Pancreas (tissue), 10 donors: Measurements from ENCODE around the gene PRIM1. TPM values are rescaled to one million over a fixed set of nuclear protein-coding genes. Genes with fewer than 3 reads are reported as not detected.

Experiments used
- ATAC-seq, 4 donors: fragments of 200-7000 bp; cut with Tn5 transposase; one replicate each; pipeline versions ENCODE4 v1.8.0 to v1.9.1; 2020; ENCODE audit warnings: mild to moderate bottlenecking in 4 of 4, moderate library complexity in 4 of 4
- DNase-seq, 6 donors: peaks; one replicate each; pipeline ENCODE4 v3.0.0-alpha.2; 2020
- FAIRE-seq: peaks from 2 replicates; lab custom pipeline; 2012; peaks lifted over from hg19 to GRCh38; lab: Jason Lieb, UNC
- H3K27ac ChIP-seq, 4 donors: fragments of 200-600 bp; sonication (generic); 1 replicate in 3 of 4; 2 replicates in 1 of 4; pipeline versions ENCODE4 v1.5.0 to v1.8.0; 2020
- H3K27me3 ChIP-seq, 4 donors: fragments of 200-600 bp; one replicate each; pipeline ENCODE4 v1.8.0; 2021
- H3K36me3 ChIP-seq, 3 donors: fragments of 200-600 bp; sonication (generic) in 1 of 3; one replicate each; pipeline versions ENCODE4 v1.5.0 to v1.8.0; 2020 to 2021
- H3K4me1 ChIP-seq, 3 donors: fragments of 200-600 bp; one replicate each; pipeline ENCODE4 v1.8.0; 2021
- H3K4me3 ChIP-seq, 4 donors: fragments of 200-600 bp; sonication (generic) in 2 of 4; one replicate each; pipeline versions ENCODE4 v1.5.0 to v1.8.0; 2020 to 2021
- H3K9me3 ChIP-seq, 4 donors: fragments of 200-600 bp; one replicate each; pipeline ENCODE4 v1.8.0; 2021
- CTCF ChIP-seq, 4 donors: fragments of 200-600 bp; sonication (generic) in 3 of 4; IDR thresholded peaks; one replicate each; pipeline versions ENCODE4 v1.5.0 to v1.8.0; 2021; ENCODE audit warnings: antibody characterized with exemption in 4 of 4
- WGBS, 2 donors: extraction: QIAGEN DNeasy Blood & Tissue Kit; methylation state at CpG; one replicate each; pipeline ENCODE4 v1.1.7; 2013; 5-methylcytosine and 5-hydroxymethylcytosine counted together
- intact Hi-C, 3 donors: fragments of 100-400 bp; cut with DNase I; formaldehyde crosslinking; loops; one replicate each; pipeline versions ENCODE4 v1.11.1 to v1.14.2; 2022
- polyA plus RNA-seq, 2 donors: library from polyadenylated mRNA; stranded (reverse); fragments of 200-250 nt; gene quantifications; one replicate each; pipeline ENCODE4 v1.2.3, GENCODE V29; 2013
- total RNA-seq, 6 donors: library from RNA; stranded (reverse); fragmentation: NEBNext Ultra II Directional in 4 of 6; extraction: Animal tissue kit (Norgen Biotek cat#: 25700) in 4 of 6; gene quantifications; one replicate each; pipeline versions ENCODE4 v1.2.1 to v1.2.4, GENCODE V29; 2021 to 2023
- donor health status: healthy with polysubstance abuse.
- donor health status: DM: no; HTN: no; CAD: no; lungs with moderate emphysema.
- donor health status: DM: no; HTN: no; CAD: no.
- donor health status: control.
- donor health status: control.
- donor health status: Bipolar disorder and iron deficiency.
- donor health status: DM: yes; HTN: yes; CAD: no.
- donor health status: DM: no; HTN: no; CAD: no.
- donor health status: DM: no; HTN: no; CAD: no.
- donor health status: DM: yes; HTN: yes; CAD: no.

PRIM1 gene
- total and polyA plus RNA-seq, 8 donors, result 2.4 to 6.5 (median 4.2) TPM

DNA sequence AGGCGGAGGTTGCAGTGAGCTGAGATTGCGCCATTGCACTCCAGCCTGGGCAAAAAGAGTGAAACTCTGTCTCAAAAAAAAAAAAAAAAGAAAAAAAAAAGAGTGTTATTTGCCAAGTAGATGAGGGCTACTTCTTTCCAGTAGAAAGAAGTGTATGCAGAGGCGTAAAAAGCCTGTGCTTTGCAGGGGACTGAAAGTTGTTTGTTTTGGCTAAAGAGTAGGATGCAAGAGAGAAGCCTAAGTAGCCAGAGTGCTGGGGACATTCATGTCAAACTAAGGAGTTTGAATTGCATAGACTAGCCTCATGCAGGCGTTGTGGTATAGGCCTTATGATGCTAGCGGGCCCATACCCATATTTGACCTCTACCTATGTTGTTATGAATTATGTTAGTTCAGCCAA is 20.5 kb upstream of the PRIM1 start:
- intact Hi-C loops, result no loop called here
- 90 to 97% methylated on average over 5 of the region's 5 CpGs for WGBS, 2 donors
- DNase-seq (no peak), FAIRE-seq (no peak), ATAC-seq (no peak)
- Histone ChIP-seq H3K27ac (no peak overlapping the region), H3K36me3 (no peaks in the 10 kb centered on the region), H3K9me3 (no peaks in the 10 kb centered on the region), H3K4me3 (no peak overlapping the region), H3K27me3 (no peaks in the 10 kb centered on the region), H3K4me1 (peaks cover 0 to 9% (median 7%) of the 10 kb centered on the region in 3 donors)
- no peak for TF ChIP-seq CTCF (IDR thresholded peaks at IDR 0.05)

- intact Hi-C loops, result no loop called here
- TF ChIP-seq CTCF (IDR thresholded peaks at IDR 0.05), result no peak
Measured at GRCh38 chr12:56769868-56770267, 17.7 kb upstream of the PRIM1 start.

GRCh38 chr12:56768424-56768823 is 16.3 kb upstream of the PRIM1 start:
- Histone ChIP-seq H3K4me3 (no peak overlapping the region), H3K27ac (peak overlapping the region in 1 of 4 donors; percentile 10), H3K27me3 (no peaks in the 10 kb centered on the region), H3K36me3 (no peaks in the 10 kb centered on the region), H3K9me3 (no peaks in the 10 kb centered on the region), H3K4me1 (peaks cover 0 to 9% (median 7%) of the 10 kb centered on the region in 3 donors)
- DNase-seq (peak in 2 of 6 donors; percentile 15 to 19), ATAC-seq (peak; percentile 77 to 92 (median 84)), FAIRE-seq (no peak)
- WGBS, 2 donors, result 26 to 31% methylated on average over 5 of the region's 5 CpGs
- TF ChIP-seq CTCF (IDR thresholded peaks at IDR 0.05), result no peak
- intact Hi-C loops, result no loop called here

More at GRCh38 chr12:56769868-56770267, 17.7 kb upstream of the PRIM1 start:
- Histone ChIP-seq H3K9me3 (no peaks in the 10 kb centered on the region), H3K27ac (no peak overlapping the region), H3K4me1 (peaks cover 0 to 9% (median 7%) of the 10 kb centered on the region in 3 donors), H3K27me3 (no peaks in the 10 kb centered on the region), H3K36me3 (no peaks in the 10 kb centered on the region), H3K4me3 (no peak overlapping the region)
- no peak for FAIRE-seq
- DNase-seq, result no peak
- ATAC-seq, result peak in 1 of 4 donors; percentile 33
- 89 to 91% methylated on average over 3 of the region's 3 CpGs for WGBS, 2 donors

- intact Hi-C loops, result no loop called here
- Histone ChIP-seq H3K9me3 (no peaks in the 10 kb centered on the region), H3K4me1 (peaks cover 0 to 9% (median 7%) of the 10 kb centered on the region in 3 donors), H3K27me3 (no peaks in the 10 kb centered on the region), H3K4me3 (no peak overlapping the region), H3K27ac (no peak overlapping the region), H3K36me3 (no peaks in the 10 kb centered on the region)
- 90 to 92% methylated on average over 6 of the region's 6 CpGs for WGBS, 2 donors
- ATAC-seq (peak in 2 of 4 donors; percentile 29 to 63), FAIRE-seq (no peak), DNase-seq (no peak)
- no peak for TF ChIP-seq CTCF (IDR thresholded peaks at IDR 0.05)
Measured at GRCh38 chr12:56766535-56766934, 14.4 kb upstream of the PRIM1 start.

- H3K27ac ChIP-seq, result no peak overlapping the region
- TF ChIP-seq CTCF (IDR thresholded peaks at IDR 0.05), result no peak
- H3K4me1 ChIP-seq, result peaks cover 0 to 11% (median 9%) of the 10 kb centered on the region in 3 donors
- no peaks in the 10 kb centered on the region for H3K9me3 ChIP-seq
- intact Hi-C loops, result no loop called here
- no peaks in the 10 kb centered on the region for H3K27me3 ChIP-seq
- no peak for ATAC-seq
- no peak for FAIRE-seq
- H3K4me3 ChIP-seq, result no peak overlapping the region
- H3K36me3 ChIP-seq, result no peaks in the 10 kb centered on the region
- 75% methylated on average over 5 of the region's 5 CpGs for WGBS, 2 donors
- DNase-seq, result no peak
Measured at GRCh38 chr12:56763753-56764657, 11.9 kb upstream of the PRIM1 start.
